NCI-H2081 (cell line): ENCODE results near the gene MESP2.
A peak's percentile ranks its signal among the peaks of the same experiment; 100 is the strongest.

ENCODE experiments used
- DNase-seq, 2 experiments: peaks; one replicate each; lab custom pipeline; 2025; lab: John Stamatoyannopoulos, UW

The MESP2 gene, protein sequence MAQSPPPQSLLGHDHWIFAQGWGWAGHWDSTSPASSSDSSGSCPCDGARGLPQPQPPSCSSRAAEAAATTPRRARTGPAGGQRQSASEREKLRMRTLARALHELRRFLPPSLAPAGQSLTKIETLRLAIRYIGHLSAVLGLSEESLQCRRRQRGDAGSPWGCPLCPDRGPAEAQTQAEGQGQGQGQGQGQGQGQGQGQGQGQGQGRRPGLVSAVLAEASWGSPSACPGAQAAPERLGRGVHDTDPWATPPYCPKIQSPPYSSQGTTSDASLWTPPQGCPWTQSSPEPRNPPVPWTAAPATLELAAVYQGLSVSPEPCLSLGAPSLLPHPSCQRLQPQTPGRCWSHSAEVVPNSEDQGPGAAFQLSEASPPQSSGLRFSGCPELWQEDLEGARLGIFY

DNA sequence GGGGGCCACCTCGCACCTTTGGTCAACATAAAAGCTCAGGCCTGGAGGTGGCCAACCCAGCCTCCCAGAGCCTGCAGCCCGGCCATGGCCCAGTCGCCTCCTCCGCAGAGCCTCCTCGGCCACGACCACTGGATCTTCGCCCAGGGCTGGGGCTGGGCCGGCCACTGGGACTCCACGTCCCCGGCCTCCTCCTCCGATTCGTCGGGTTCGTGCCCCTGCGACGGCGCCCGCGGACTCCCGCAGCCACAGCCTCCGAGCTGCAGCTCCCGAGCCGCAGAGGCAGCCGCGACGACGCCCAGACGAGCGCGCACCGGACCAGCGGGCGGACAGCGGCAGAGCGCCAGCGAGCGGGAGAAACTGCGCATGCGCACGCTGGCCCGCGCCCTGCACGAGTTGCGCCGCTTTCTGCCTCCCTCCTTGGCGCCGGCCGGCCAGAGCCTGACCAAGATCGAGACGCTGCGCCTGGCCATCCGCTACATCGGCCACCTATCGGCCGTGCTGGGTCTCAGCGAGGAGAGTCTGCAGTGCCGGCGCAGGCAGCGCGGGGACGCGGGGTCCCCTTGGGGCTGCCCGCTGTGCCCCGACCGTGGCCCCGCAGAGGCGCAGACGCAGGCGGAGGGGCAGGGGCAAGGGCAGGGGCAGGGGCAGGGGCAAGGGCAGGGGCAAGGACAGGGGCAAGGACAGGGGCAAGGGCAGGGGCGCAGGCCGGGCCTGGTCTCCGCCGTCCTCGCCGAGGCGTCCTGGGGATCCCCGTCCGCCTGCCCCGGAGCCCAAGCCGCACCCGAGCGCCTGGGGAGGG, at the start of gene MESP2:
Gene MESP2 (plus strand): TSS at position 59 of the 799 bp plus-strand sequence. CDS start 26 bp downstream, at position 85.
- DNase-seq: peak; percentile 58 to 63

DNA sequence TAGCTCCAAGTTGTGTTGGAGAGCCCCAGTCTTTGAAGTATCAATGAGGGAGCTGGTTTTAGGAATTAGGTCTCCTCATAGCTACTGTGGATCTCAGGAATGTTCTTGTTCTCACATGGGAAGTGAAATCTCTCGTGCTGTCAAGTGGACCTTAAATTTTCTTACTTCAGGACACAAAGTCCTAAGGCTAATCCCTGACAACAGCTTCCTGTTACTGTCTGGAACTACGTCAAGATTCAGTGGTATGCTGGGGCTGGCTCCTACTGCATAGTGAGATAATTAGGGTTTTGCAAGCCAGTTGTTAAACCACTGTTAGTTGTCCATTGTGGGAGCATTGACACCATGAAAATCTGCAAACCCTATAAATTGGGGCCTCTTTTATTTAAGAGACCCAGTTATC, 47.9 kb upstream of the MESP2 start:
- no peak for DNase-seq

- no peak for DNase-seq
These were observed 44.9 kb upstream of the MESP2 start for GRCh38 chr15:89731275-89731674.

GRCh38 chr15:89732451-89733172, 43.5 kb upstream of the MESP2 start:
- DNase-seq: no peak

DNA sequence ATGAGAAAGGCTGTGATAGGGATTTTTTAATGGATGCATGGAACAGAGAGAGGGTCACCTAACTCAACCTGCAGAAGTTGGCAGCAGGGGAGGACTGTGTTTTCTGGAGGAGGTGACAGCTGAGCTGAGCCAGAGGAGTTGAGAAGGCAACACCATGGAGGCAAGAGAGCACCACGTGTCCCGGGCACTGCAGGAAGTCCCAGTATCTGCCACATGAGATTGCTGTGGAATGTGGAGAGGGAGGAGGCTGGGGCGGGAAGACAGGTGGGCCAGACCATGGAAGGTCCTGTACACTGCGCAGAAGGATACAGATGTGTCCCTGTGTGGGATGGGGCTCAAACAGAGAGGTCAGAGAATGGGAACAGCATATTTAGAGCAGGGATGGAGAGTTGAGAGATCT, 40.4 kb upstream of the MESP2 start:
- DNase-seq: no peak

DNA sequence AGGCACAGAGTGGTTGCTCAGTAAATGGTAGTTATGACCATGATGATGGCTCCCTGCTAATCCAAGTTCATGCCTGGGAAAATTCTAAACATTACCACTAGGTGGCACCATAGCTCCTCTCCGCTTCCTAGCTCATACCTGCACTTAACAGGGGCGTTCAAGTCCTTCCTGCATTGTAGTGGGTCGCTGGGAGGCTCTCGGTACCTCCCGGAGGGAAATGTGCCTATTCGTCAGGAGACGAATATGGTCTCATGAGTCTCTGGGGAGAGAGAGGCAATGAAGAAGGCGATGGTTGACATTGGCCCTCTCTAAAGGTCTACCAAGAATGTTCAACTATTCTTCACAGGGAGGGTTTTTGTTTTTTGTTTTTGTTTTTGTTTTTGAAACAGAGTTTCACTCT, 36.0 kb upstream of the MESP2 start:
- peak; percentile 71 to 81 for DNase-seq

- DNase-seq: no peak
These were observed 33.1 kb upstream of the MESP2 start for GRCh38 chr15:89743011-89743410.

GRCh38 chr15:89743594-89743993, 32.5 kb upstream of the MESP2 start:
- no peak for DNase-seq

DNA sequence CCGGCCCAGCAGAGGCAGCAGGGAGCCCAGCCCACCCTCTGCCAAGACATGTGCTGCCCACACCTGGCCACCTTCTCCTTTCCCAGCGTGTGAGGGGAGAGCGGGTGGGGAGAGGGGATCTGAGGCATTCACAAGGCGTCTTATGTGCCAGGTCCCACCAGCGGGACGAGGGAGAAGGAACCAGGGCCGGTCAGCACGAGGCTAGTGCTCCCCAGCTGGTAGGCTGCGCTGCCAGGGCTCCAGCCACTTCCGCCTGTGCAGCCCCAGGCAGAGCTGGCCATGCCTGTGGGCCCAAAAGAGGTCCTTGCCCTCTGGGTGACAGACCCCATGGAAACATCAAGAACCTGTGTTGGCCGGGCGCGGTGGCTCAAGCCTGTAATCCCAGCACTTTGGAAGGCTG, 31.0 kb upstream of the MESP2 start:
- no peak for DNase-seq

DNA sequence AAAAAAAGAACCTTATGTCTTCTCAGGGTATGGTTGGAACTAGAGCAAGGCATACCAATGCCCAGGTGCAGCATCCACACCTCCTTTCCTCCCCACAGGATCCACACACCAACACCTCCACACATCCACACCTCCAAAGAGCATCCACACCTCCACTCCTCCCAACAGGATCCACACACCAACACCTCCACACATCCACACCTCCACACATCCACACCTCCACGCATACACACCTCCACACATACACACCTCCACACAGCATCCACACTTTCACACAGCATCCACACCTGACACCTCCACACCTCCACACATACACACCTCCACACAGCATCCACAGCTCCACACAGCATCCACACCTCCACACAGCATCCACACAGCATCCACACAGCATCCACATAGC, 30.4 kb upstream of the MESP2 start:
- no peak for DNase-seq

- no peak for DNase-seq
These were observed 29.7 kb upstream of the MESP2 start for GRCh38 chr15:89746386-89746780.

DNA sequence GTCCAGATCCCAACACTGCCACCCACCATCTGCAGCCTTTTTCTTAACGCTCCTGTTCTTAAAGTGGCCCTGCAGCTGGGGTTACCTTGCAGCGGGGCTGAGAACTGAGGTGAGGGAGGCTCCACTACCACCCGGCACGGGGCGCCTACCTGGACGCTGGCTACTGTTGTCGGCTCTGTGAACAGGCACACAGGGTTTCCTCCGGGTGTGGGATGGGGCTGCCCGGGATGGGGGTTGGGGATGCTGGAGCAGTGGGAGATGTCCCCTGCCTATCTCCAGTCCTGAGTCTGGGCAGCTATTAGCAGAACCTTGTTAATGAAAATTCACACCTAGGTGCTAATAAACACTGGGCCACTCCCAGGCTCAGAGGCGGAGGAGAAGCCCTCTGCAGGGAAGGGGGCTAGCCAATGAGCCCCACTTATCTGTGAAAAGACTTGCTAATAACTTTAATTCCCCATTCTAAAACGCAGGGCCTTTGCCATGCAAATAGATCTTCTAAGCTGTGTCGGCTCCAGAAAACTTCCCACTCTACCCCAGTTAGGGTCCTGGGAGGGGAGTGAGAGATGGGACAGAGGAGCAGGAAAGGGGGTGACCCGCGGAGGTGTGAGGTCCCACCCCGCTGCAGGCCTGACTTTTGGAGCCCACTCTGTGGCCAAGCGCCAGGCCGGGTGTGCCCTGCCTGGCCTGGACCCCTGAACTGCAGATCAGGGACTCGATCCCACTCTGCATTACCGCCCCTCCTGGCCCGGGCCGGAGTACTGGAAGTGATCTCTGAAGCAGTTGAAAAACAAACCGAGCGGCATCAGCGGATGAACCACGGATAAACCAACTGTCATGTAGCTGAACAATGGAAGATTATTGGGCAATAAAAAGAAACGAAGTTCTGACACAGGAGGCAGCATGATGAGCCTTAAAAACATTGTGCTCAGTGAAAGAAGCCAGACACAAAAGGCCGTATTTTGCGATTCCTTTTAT, 28.1 kb upstream of the MESP2 start:
- no peak for DNase-seq

DNA sequence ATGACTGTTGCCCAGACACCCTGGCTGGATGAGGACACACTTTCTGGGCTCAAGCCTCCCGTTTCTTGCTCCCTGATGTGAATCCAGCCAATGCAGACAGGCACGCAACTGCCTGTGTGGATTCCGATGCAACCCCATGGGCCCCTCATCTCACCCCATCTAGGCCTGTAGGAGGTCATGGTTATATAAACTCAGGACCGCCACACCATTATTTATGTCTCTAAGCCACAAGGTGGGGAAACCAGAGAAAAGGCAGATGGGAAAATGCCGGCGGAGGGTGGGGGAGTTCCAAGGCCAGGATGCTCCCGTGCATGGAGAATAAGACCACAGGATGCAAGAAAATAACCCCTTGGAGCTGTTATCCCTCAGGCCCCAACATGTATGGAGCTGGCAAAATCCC, 27.1 kb upstream of the MESP2 start:
- no peak for DNase-seq

DNA sequence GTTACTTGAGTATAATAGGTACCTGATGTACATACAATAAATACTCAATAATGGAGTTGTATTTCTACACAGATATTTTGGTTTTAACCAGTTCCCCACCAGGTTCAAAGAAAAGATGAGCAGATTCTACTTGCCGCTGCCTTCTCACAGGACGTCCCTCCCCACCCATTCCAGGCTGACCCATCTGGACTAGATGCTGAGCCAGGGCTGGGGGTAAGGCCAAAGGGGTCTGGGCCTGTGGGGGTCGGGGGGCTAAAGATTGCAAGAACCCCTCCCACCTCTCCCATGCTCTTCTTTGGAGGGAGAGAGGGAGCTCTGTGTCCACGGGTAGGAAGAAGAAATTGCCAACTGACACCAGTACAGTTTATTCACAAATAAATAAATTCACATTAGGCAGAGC, 26.6 kb upstream of the MESP2 start:
- no peak for DNase-seq

- peak in 1 of 2 experiments; percentile 35 for DNase-seq
These were observed 26.1 kb upstream of the MESP2 start for GRCh38 chr15:89749951-89750559.

DNA sequence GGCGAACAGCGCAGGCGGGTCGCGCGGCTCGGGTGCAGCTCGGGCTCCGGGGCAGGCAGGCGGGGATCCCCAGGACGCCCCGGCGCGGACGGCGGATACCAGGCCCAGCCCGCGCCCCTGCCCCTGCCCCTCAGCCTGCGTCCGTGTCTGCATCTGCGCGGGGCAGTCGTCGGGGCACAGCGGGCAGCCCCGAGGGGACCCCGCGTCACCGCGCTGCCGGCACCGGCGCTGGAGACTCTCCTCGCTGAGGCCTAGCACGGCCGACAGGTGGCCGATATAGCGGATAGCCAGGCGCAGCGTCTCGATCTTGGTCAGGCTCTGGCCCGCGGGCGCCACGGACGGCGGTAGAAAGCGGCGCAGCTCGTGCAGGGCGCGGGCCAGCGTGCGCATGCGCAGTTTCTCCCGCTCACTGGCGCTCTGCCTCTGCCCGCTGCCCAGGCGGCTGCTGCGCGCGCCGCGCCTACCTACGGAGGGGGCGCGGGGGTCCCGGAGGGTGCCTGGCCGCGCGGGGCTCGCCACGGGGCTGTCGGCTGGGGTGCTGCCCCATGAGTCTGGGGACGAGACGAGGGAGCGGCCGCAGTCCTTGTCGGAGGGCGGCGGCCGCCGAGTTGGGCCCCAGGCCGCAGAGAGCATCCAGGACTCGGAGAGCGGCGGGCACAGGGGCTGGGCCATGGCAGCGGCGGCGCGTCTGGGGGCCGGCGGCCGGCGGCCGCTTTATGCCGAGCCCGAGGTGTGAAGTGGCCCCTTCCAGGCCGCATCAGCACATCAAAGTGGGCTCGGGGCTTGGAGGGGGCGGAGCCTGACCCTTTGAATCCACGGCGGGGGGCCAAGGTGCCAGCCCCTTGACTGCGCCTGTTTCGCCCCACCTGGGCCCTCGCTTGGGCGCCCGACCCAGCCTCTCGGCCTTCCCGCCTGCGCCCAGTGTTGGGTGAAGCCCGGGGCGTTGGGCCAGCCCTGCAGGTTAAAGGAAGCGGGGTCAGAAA, 25.3 kb upstream of the MESP2 start, which contains the start of gene MESP1:
Gene MESP1 (minus strand): TSS at position 690 of the 983 bp plus-strand sequence. CDS start 18 bp downstream, at position 672.
- DNase-seq: peak; percentile 90 to 92

GRCh38 chr15:89751748-89752147, 24.4 kb upstream of the MESP2 start:
- DNase-seq: no peak

DNA sequence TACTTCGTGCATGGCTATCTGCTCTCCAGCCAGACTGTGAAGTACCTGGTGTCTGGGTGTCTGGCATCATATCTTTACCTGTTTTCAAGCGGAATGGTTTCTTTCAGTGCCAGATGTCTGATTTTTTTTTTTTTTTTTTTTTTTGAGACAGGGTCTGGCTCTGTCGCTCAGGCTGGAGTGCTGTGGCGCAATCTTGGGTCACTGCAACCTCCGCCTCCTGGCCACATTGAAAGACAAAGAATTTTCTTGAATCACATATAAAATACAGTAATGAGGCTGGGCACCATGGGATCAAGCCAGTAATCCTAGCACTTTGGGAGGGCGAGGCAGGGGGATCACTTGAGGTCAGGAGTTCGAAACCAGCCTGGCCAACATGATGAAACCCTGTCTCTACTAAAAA, 22.3 kb upstream of the MESP2 start:
- DNase-seq: no peak

- DNase-seq: no peak
These were observed 21.6 kb upstream of the MESP2 start for GRCh38 chr15:89754361-89755154.
